ENCODE results near the gene RO60. TPM values are rescaled to one million over a fixed set of nuclear protein-coding genes. Genes with fewer than 3 reads are reported as not detected.

Gene RO60
- total RNA-seq, 1 experiment from 2014 or later, result 69.5 TPM

GRCh38 chr1:193086342-193086741 lies 26.9 kb downstream of the RO60 start:
- H3K4me3 ChIP-seq (replicated peaks in 1 of 2; ENCODE audit: low read depth in 1 of 2, low read length in 2 of 2), result no peak overlapping the region
- no peak for ATAC-seq
- no peaks in the 10 kb centered on the region for H3K27me3 ChIP-seq (ENCODE audit: insufficient read depth, low read length)
- DNase-seq (ENCODE audit: low read depth, low spot score), result no peak
- no peaks in the 10 kb centered on the region for H3K4me1 ChIP-seq (ENCODE audit: control insufficient read depth in 1 of 2, insufficient read depth in 2 of 2, low read length in 2 of 2)
- BruUV-seq (replicated peaks), result no TSS peak
- H3K4me2 ChIP-seq (ENCODE audit: low read length), result no peak overlapping the region
- no peak overlapping the region for H3K27ac ChIP-seq (ENCODE audit: low read depth, low read length)
- no peaks in the 10 kb centered on the region for H3K9me2 ChIP-seq (ENCODE audit: insufficient read depth)
- ChIA-PET RAD21 (ENCODE audit: low non-redundant PET in 1 of 2, low total read pairs in 2 of 2, uncharacterized antibody in 2 of 2, unreplicated experiment in 2 of 2) (no interaction called here), POLR2A (no interaction called here), CTCF (interaction anchor here (1.4 kb wide), 1 partner anchor 17 kb away, joined by 3 read pairs; no protein-coding TSS in a partner anchor)
- H3K9me3 ChIP-seq (ENCODE audit: control insufficient read depth in 1 of 2, insufficient read depth in 1 of 2, low read depth in 1 of 2, low read length in 2 of 2), result no peaks in the 10 kb centered on the region
- H4K20me1 ChIP-seq (ENCODE audit: insufficient read depth), result no peaks in the 10 kb centered on the region
- no peak overlapping the region for H2AFZ ChIP-seq (ENCODE audit: low read depth, low read length, poor library complexity, severe bottlenecking)
- intact Hi-C loops (cut with micrococcal nuclease), result no loop called here
- no peaks in the 10 kb centered on the region for H3K79me2 ChIP-seq (ENCODE audit: insufficient read depth, low read length)
- TF ChIP-seq ATF3 (IDR thresholded peaks at IDR 0.05), result no peak
- TF ChIP-seq YY1 (IDR thresholded peaks at IDR 0.05; ENCODE audit: extremely low read depth, insufficient replicate concordance, low read depth, low read length), result no peak
- TF ChIP-seq EZH2 (IDR thresholded peaks at IDR 0.05), result no peak
- TF ChIP-seq CTCF (IDR thresholded peaks at IDR 0.05 in 2 of 3, conservative IDR thresholded peaks at IDR 0.05 in 1 of 3; ENCODE audit: borderline replicate concordance in 1 of 3, insufficient read depth in 1 of 3, low read depth in 2 of 3, low read length in 2 of 3), result no peak
- TF ChIP-seq, protein P1, sequence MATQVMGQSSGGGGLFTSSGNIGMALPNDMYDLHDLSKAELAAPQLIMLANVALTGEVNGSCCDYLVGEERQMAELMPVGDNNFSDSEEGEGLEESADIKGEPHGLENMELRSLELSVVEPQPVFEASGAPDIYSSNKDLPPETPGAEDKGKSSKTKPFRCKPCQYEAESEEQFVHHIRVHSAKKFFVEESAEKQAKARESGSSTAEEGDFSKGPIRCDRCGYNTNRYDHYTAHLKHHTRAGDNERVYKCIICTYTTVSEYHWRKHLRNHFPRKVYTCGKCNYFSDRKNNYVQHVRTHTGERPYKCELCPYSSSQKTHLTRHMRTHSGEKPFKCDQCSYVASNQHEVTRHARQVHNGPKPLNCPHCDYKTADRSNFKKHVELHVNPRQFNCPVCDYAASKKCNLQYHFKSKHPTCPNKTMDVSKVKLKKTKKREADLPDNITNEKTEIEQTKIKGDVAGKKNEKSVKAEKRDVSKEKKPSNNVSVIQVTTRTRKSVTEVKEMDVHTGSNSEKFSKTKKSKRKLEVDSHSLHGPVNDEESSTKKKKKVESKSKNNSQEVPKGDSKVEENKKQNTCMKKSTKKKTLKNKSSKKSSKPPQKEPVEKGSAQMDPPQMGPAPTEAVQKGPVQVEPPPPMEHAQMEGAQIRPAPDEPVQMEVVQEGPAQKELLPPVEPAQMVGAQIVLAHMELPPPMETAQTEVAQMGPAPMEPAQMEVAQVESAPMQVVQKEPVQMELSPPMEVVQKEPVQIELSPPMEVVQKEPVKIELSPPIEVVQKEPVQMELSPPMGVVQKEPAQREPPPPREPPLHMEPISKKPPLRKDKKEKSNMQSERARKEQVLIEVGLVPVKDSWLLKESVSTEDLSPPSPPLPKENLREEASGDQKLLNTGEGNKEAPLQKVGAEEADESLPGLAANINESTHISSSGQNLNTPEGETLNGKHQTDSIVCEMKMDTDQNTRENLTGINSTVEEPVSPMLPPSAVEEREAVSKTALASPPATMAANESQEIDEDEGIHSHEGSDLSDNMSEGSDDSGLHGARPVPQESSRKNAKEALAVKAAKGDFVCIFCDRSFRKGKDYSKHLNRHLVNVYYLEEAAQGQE (IDR thresholded peaks at IDR 0.05; ENCODE audit: low read depth), result no peak
- TF ChIP-seq, protein P2, sequence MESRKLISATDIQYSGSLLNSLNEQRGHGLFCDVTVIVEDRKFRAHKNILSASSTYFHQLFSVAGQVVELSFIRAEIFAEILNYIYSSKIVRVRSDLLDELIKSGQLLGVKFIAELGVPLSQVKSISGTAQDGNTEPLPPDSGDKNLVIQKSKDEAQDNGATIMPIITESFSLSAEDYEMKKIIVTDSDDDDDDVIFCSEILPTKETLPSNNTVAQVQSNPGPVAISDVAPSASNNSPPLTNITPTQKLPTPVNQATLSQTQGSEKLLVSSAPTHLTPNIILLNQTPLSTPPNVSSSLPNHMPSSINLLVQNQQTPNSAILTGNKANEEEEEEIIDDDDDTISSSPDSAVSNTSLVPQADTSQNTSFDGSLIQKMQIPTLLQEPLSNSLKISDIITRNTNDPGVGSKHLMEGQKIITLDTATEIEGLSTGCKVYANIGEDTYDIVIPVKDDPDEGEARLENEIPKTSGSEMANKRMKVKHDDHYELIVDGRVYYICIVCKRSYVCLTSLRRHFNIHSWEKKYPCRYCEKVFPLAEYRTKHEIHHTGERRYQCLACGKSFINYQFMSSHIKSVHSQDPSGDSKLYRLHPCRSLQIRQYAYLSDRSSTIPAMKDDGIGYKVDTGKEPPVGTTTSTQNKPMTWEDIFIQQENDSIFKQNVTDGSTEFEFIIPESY (IDR thresholded peaks at IDR 0.05; ENCODE audit: extremely low read depth, insufficient replicate concordance, low read length), result no peak
- no peak for TF ChIP-seq ZFX (IDR thresholded peaks at IDR 0.05)
- no peak for TF ChIP-seq TCF7L2 (IDR thresholded peaks at IDR 0.05; ENCODE audit: borderline replicate concordance, extremely low read depth, insufficient read depth, insufficient read length)
- no peak for TF ChIP-seq EZH2phosphoT487 (IDR thresholded peaks at IDR 0.05; ENCODE audit: borderline replicate concordance)
- no peak for TF ChIP-seq SP1 (IDR thresholded peaks at IDR 0.05; ENCODE audit: low read depth)
- no peak for TF ChIP-seq SRF (IDR thresholded peaks at IDR 0.05; ENCODE audit: low read depth)
- TF ChIP-seq POLR2A (IDR thresholded peaks at IDR 0.05; ENCODE audit: borderline replicate concordance, extremely low read depth, insufficient read depth, insufficient read length), result no peak
- TF ChIP-seq CBX3 (IDR thresholded peaks at IDR 0.05; ENCODE audit: low read depth), result no peak
- TF ChIP-seq, protein P3, sequence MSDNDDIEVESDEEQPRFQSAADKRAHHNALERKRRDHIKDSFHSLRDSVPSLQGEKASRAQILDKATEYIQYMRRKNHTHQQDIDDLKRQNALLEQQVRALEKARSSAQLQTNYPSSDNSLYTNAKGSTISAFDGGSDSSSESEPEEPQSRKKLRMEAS (IDR thresholded peaks at IDR 0.05), result no peak
- peaks cover 27 to 36% of the 10 kb centered on the region in 2 experiments for H3K36me3 ChIP-seq (ENCODE audit: control insufficient read depth in 1 of 2, insufficient read depth in 2 of 2, low read length in 2 of 2)
- H3K9ac ChIP-seq (ENCODE audit: low read length), result no peak overlapping the region

All from HCT116 (cell line).